Anterior cingulate cortex (tissue), 58 donors: ENCODE results near the gene PCDH1.

Experiments used
- DNase-seq, 58 donors: peaks; one replicate each; lab custom pipeline; 2025; lab: John Stamatoyannopoulos, UW

Gene PCDH1

DNA sequence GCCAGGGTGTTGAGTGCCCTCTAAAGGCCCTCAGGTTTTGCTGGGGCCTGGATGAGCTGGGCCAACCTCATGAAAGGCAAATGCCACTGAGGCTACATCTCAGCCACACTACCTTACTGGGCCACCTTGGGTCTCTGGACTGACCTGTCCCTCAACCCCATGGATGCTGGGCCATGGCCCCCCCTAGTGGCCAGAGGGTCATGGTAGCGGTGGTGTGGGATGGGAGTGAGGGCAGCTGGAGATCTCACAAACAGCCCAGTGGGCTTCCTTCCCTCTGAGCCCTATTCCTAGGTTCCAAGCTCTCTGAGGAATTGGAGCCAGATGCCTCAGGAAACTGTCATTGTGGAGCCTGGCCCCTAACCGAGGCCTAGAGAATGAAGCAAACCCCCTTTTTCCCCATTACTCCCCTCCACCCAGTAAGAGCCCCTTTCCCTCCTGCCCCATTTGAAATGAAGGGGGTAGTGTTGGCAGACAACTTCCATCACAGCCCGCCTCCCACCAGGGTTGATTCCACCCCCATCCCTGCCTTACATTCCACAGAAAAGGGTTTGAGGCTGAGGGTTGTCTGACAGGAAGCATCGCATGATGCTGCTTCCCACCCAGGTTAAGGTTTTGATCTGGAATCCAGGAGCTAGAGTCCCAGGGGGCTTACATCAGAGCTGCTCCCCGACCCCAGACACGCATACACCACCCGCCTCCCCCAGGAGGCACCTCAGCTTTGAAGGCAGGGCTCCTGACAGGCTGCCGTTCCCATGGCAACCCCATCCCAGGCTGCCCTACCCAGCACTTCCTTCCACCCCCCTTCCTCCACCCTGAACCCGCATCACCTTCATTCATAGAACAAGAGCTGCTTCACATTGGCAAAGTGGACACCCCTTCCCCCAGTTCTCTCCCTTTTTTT is 63.9 kb downstream of the PCDH1 start:
- peak in 34 of 58 donors; percentile 9 to 53 (median 24) for DNase-seq

DNA sequence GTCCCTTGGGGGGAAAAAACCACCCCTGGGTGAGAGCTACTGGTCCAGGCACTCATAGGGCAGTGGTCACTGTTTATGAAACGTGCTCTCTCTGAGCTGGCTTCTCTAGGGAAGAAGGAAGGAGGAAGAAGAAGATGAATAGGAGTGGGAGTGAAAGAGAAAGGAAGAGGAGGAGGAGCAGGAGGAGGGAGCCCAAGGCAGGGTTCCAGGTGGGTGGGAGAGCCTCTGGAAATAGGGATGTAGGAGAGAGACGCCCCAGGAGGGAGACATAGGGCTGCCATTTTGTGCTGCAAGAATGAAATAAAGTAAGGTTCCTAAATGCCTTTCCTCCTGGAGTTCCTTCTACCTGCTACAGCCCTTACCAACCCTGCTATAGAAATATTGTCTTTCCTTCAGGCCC is 65.7 kb downstream of the PCDH1 start:
- DNase-seq, result peak in 1 of 58 donors; percentile 16

DNA sequence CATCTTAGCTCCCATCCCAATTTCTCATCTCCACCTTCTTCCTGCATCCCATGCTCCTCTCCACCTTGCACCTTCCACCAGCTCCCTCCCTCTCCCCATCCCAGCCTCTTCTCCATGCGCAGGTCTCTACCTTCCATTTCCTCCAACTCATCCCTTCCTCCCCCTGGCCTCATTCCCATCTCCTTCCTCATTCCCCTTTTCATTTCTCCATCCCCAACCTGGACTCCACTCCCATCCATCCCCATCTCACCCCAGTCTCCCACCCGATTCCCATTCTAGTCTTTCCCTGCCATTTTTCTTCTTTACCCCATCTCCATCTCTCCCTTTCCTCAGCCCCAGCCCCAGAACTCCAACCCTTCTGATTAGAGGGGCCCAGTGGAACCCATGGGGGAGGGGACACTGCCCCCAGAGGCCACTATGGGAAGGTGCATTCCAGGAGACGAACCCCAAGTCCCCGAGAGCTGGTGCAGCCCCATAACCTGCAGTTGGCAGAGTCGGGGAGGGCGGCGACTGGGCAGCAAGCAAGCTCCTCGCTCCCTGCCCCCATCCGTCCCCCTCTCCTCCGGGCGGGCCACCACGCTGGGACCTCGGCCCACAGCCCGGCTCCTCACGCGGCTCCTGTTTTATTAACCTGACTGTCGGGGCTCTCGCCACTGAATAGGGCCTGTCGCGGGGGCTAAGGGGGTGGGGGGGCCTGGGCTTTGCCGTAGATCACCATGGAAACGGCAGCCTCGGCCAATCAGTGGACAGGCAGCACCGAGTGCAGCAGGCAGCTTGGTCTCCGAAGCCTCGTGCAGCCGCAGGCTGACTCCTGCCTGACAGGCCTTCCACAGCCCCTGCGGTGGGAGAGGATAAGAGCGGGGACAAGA is 66.7 kb downstream of the PCDH1 start:
- peak in 52 of 58 donors; percentile 12 to 88 (median 64) for DNase-seq

DNA sequence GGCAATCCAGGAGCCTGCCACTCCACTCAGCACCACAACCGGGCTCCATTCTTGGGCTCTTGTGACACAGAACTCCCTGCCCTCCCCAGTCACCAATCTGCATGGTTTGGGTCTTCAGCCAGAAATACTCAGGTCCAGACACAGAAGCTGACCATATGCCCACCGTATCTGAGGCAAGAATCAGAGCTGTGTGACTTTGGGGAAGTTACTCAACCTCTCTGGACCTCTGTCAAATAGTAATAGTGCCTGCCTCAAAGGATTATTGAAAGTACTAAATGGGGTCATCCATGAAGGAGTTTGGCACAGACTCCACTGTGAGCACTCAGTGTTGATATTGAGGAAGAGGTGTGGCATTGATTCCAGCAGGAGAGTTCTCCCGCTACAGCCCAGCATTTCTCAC is 67.5 kb downstream of the PCDH1 start:
- no peak for DNase-seq

DNA sequence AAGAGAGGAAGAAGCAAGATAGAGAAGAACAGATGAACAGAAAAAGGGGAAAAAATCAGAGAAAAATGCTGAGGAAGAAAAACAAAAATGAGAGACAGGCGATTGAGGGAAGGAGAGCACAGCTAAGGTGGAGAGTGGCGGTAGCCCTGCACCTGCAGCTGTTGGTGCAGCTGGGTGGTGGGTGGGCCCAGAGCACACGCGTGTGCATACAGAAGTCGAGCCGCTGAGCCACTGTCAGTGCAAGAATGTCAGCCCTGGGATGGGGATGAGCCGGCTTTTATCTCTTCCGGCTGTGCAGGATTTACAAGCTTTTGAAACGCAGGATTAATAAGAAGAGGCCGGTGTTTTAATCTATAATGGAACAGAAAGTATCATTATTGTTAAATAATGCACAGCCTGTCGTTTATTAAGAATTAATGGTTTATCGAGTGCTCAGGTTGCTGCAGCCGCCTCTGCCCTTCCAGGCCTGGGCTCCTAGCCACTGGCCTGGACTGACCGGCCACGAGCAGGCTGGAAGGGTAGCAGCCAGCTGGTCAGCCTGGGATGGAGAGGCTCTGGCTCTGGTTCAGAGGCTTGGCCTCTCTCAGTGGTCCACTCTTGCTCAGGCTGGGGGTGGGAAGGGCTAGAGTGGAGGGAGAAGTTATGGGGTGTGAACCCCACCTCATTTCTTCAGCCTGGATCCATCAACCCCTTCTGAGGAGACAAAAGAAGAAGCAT is 68.7 kb downstream of the PCDH1 start:
- DNase-seq, result peak in 3 of 58 donors; percentile 20 to 31 (median 21)

GRCh38 chr5:141808857-141809256 is 69.4 kb downstream of the PCDH1 start:
- DNase-seq, result no peak

DNA sequence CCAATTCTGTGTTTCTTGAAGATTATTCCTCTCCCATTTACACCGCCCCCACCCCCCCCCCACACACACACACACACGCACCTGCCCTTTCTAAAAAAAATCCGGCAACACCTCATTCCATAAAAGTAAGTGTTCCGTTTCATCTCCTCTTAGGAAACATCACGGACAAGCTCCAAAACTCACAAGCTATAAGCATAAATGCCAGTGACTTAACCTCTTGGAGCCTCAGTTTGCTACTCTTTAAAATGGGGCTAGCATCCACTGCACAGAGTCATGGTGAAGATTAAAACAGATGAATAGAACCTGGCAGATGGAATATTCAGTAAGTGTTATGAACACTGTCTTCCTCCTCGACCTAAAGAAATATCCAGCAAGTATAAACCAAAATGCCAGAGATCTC is 70.5 kb downstream of the PCDH1 start:
- no peak for DNase-seq

- DNase-seq, result no peak
These were observed 70.9 kb downstream of the PCDH1 start for GRCh38 chr5:141807329-141807728.

- no peak for DNase-seq
These were observed 71.6 kb downstream of the PCDH1 start for GRCh38 chr5:141806626-141807025.

DNA sequence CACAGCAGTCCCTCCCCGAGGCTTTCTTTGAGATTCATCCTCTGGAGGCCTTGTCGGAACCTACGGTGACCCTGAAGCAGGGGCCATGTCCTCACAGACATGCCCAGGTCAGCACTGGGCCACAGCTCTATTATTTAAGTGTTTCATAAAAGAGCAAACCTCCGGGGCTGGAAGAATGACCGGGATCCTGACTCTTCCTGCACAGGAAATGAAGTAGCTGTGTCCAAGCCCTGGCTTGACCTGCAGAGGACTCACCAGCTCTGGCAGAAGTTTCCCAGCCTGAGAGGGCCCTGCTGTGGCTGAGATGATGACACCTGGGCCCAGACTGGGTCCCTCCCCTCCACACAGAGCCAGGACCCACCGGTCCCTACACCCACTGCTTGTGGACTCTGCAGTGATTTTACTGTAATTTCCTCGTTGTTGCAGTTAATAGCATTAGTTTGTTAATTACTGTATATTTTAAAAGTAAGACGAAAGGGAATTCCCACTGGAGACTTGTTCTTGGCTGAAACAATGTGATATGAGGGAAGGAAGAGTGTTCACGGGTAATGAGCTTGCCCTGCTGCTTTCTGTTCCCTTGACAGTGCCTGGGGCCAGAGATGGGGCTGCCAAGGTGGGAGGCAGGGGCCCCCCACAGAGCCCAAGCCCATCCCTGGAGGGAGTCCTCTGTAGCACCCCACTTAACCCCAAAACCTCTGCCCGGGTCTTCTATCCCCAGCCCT is 72.2 kb downstream of the PCDH1 start:
- no peak for DNase-seq

DNA sequence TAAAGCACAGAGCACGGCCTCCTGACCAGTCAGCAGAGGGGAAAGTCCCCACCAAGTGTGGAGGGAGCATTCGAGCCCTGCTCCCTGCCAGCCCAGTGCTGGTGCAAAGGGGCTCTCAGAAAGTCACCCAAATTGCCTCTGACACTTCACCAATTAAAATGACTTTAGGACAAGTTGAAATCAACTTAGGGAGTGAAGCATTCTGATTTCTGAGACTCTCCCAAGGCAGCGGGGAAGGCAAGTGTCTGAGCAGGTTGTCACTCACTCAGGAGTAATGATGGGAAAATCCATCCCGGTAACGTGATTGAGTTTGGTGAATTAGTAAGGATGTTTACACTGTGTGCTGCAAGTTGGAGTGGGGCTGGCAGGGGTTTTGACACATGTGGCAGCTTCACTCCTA is 73.7 kb downstream of the PCDH1 start:
- DNase-seq, result no peak
